Mammary epithelial cell (primary cell): ENCODE measurements around the gene ADGRG7.

Source experiments
- CTCF ChIP-seq, 2 donors: IDR thresholded peaks in 1 of 2; conservative IDR thresholded peaks in 1 of 2; 2 replicates each; pipeline ENCODE4 v1.5.1; 2011 to 2012; ENCODE audit warnings: inconsistent platforms in 2 of 2, low read length in 2 of 2, mild to moderate bottlenecking in 2 of 2, control low read depth in 1 of 2, low read depth in 1 of 2; ENCODE audit not compliant: insufficient read depth in 1 of 2; ENCODE audit errors: extremely low read depth in 1 of 2
- EZH2 ChIP-seq: IDR thresholded peaks from 2 replicates; pipeline ENCODE4 v1.6.1; 2012; ENCODE audit warnings: low read length, inconsistent platforms, borderline replicate concordance

GRCh38 chr3:100744671-100745070 lies 135.3 kb downstream of the ADGRG7 start:
- TF ChIP-seq CTCF (conservative IDR thresholded peaks at IDR 0.05 in 1 of 2, IDR thresholded peaks at IDR 0.05 in 1 of 2; ENCODE audit: extremely low read depth in 1 of 2, insufficient read depth in 1 of 2, low read depth in 1 of 2, low read length in 2 of 2) (no peak), EZH2 (no peak)
